PC-3 (cell line): ENCODE measurements around the gene MACROD2. TPM values are rescaled to one million over a fixed set of nuclear protein-coding genes. Genes with fewer than 3 reads are reported as not detected.
A peak's percentile ranks its signal among the peaks of the same experiment; 100 is the strongest.

Experiments
- ATAC-seq: fragments of 200-7000 bp; cut with Tn5 transposase; 2 replicates; pipeline ENCODE4 v1.9.1; 2020; ENCODE audit warnings: mild to moderate bottlenecking, moderate library complexity
- BruUV-seq: library from RNA; stranded (reverse); fragments of 400-500 nt; replicated peaks from 2 replicates; lab custom pipeline; 2021; lab: Mats Ljungman, UMichigan
- CTCF ChIA-PET: fragments of 300-600 bp; sonication (Branson Sonifier 250); formaldehyde crosslinking; loops from one replicate; lab custom pipeline; 2022; ENCODE audit warnings: antibody characterized with exemption; lab: Charles Lee
- POLR2A ChIA-PET: fragments of 300-600 bp; sonication (Branson Sonifier 250); formaldehyde crosslinking; loops from one replicate; lab custom pipeline; 2022; ENCODE audit warnings: antibody characterized with exemption; ENCODE audit not compliant: unreplicated experiment; lab: Charles Lee
- DNase-seq: peaks from one replicate; pipeline ENCODE4 v3.0.0-alpha.2; 2015
- H2AFZ ChIP-seq: fragments of 300-600 bp; sonication (generic); 2 replicates; pipeline ENCODE4 v1.6.0; 2016; ENCODE audit warnings: antibody characterized with exemption, low read length
- H3F3A ChIP-seq: fragments of 300-600 bp; sonication (generic); one replicate; pipeline ENCODE4 v1.6.0; 2017; ENCODE audit warnings: antibody characterized with exemption, low read length, control low read depth, mild to moderate bottlenecking; ENCODE audit not compliant: unreplicated experiment
- H3K27ac ChIP-seq: fragments of 300-600 bp; sonication (generic); 2 replicates; pipeline ENCODE4 v1.5.1; 2016; ENCODE audit warnings: mild to moderate bottlenecking, low read length
- H3K27me3 ChIP-seq: fragments of 300-600 bp; sonication (generic); 2 replicates; pipeline ENCODE4 v1.6.1; 2016; ENCODE audit warnings: low read length, mixed read lengths
- H3K36me3 ChIP-seq: fragments of 300-600 bp; sonication (generic); 2 replicates; pipeline ENCODE4 v1.6.1; 2016; ENCODE audit warnings: low read depth, mixed run types, low read length, mixed read lengths
- H3K4me1 ChIP-seq: fragments of 300-600 bp; sonication (generic); 2 replicates; pipeline ENCODE4 v1.5.1; 2016; ENCODE audit warnings: low read length; ENCODE audit not compliant: insufficient read depth
- H3K4me2 ChIP-seq: fragments of 300-600 bp; sonication (generic); 2 replicates; pipeline ENCODE4 v1.6.0; 2016; ENCODE audit warnings: low read length
- H3K4me3 ChIP-seq: fragments of 300-600 bp; sonication (generic); 2 replicates; pipeline ENCODE4 v1.5.1; 2016; ENCODE audit warnings: mild to moderate bottlenecking, low read length, mixed read lengths
- H3K79me2 ChIP-seq: fragments of 300-600 bp; sonication (generic); 2 replicates; pipeline ENCODE4 v1.6.1; 2017; ENCODE audit warnings: low read length, mixed read lengths
- H3K9ac ChIP-seq: fragments of 300-600 bp; sonication (generic); 2 replicates; pipeline ENCODE4 v1.6.0; 2016; ENCODE audit warnings: mild to moderate bottlenecking, low read length
- H3K9me2 ChIP-seq: fragments of 300-600 bp; sonication (generic); replicated peaks from 2 replicates; pipeline ENCODE4 v1.6.1; 2016; ENCODE audit warnings: mixed run types, low read length, mixed read lengths
- H3K9me3 ChIP-seq: fragments of 300-600 bp; sonication (generic); 2 replicates; pipeline ENCODE4 v1.6.1; 2016; ENCODE audit warnings: low read length, mixed read lengths
- H4K20me1 ChIP-seq: fragments of 300-600 bp; sonication (generic); 2 replicates; pipeline ENCODE4 v1.6.1; 2016; ENCODE audit warnings: low read length, mixed read lengths
- CTCF ChIP-seq: fragments of 300-600 bp; sonication (generic); conservative IDR thresholded peaks from 2 replicates; pipeline ENCODE4 v1.5.1; 2017; ENCODE audit warnings: antibody characterized with exemption, low read depth, mild to moderate bottlenecking, low read length
- EZH2 ChIP-seq: fragments of 300-600 bp; sonication (generic); IDR thresholded peaks from one replicate; pipeline ENCODE4 v1.6.1; 2017; ENCODE audit warnings: antibody characterized with exemption, mild to moderate bottlenecking, low read length; ENCODE audit not compliant: unreplicated experiment
- EZH2phosphoT487 ChIP-seq: fragments of 300-600 bp; sonication (generic); IDR thresholded peaks from 2 replicates; pipeline ENCODE4 v1.6.1; 2018; ENCODE audit warnings: mild to moderate bottlenecking, antibody characterized with exemption, low read length, borderline replicate concordance
- intact Hi-C: fragments of 100-400 bp; cut with micrococcal nuclease; formaldehyde crosslinking; loops from 2 replicates; pipeline ENCODE4 v1.9.0; 2023
- total RNA-seq: library from RNA; depleted of rRNA; stranded (reverse); fragments of >200 nt; gene quantifications from 2 replicates; pipeline ENCODE4 v1.2.3, GENCODE V29; 2014

MACROD2 gene
- total RNA-seq, 1 experiment from 2014 or later: 3.1 TPM

- H3K36me3 ChIP-seq: no peaks in the 10 kb centered on the region
- no peaks in the 10 kb centered on the region for H3F3A ChIP-seq
- intact Hi-C loops: no loop called here
- no peaks in the 10 kb centered on the region for H3K79me2 ChIP-seq
- BruUV-seq: no TSS peak
- no peaks in the 10 kb centered on the region for H4K20me1 ChIP-seq
- DNase-seq (no peak), ATAC-seq (no peak)
- POLR2A ChIA-PET: no interaction called here
- H3K9me3 ChIP-seq: no peaks in the 10 kb centered on the region
- no peak overlapping the region for H3K9ac ChIP-seq
- no peaks in the 10 kb centered on the region for H3K4me1 ChIP-seq
- H3K27me3 ChIP-seq: no peaks in the 10 kb centered on the region
- TF ChIP-seq CTCF: no peak
- no peak for TF ChIP-seq EZH2
- no peak for TF ChIP-seq EZH2phosphoT487
- H3K4me3 ChIP-seq: no peak overlapping the region
- H3K27ac ChIP-seq: no peak overlapping the region
- peaks cover 3% of the 10 kb centered on the region; the same call in 1 of the 2 replicates for H3K9me2 ChIP-seq
- no peak overlapping the region for H2AFZ ChIP-seq
- no peak overlapping the region for H3K4me2 ChIP-seq
- CTCF ChIA-PET: no interaction called here
These were observed 1341.2 kb downstream of the MACROD2 start for GRCh38 chr20:15336536-15336935.

DNA sequence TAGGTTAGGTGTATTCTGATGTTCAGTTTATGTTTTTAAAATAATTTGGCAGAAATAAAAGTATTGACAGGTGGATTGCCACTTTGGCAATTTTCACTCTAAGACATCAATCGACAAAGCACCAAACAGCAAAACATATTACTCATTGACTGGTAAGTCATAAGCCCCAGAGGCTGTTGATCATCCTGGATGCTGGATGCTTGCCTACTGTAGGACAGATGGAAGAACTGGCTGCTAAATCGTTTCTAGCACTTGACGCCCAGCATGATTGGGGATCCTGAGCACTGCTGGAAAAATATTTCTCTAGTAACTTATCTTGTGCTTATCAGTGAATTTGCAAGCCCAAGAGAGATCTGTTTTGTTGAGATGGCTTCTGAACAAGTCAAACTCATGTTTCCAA lies 1343.9 kb downstream of the MACROD2 start:
- no TSS peak for BruUV-seq
- Histone ChIP-seq H4K20me1 (no peaks in the 10 kb centered on the region), H3K9me3 (no peaks in the 10 kb centered on the region), H3F3A (no peaks in the 10 kb centered on the region), H3K27ac (no peak overlapping the region), H3K9me2 (no peaks in the 10 kb centered on the region), H3K36me3 (no peaks in the 10 kb centered on the region), H3K79me2 (no peaks in the 10 kb centered on the region), H3K4me1 (no peaks in the 10 kb centered on the region), H3K9ac (no peak overlapping the region), H2AFZ (no peak overlapping the region), H3K27me3 (no peaks in the 10 kb centered on the region), H3K4me2 (no peak overlapping the region), H3K4me3 (no peak overlapping the region)
- intact Hi-C loops: no loop called here
- ATAC-seq (no peak), DNase-seq (peak; percentile 15)
- CTCF ChIA-PET: no interaction called here
- no peak for TF ChIP-seq EZH2
- TF ChIP-seq CTCF: no peak
- TF ChIP-seq EZH2phosphoT487: no peak
- POLR2A ChIA-PET: no interaction called here

- Histone ChIP-seq H3K9ac (no peak overlapping the region), H3K4me2 (no peak overlapping the region), H3F3A (no peaks in the 10 kb centered on the region), H3K9me3 (no peaks in the 10 kb centered on the region), H3K27me3 (no peaks in the 10 kb centered on the region), H3K27ac (no peak overlapping the region), H3K4me1 (peaks cover 10% of the 10 kb centered on the region), H4K20me1 (no peaks in the 10 kb centered on the region), H3K36me3 (no peaks in the 10 kb centered on the region), H2AFZ (no peak overlapping the region), H3K79me2 (no peaks in the 10 kb centered on the region), H3K9me2 (no peaks in the 10 kb centered on the region), H3K4me3 (no peak overlapping the region)
- ATAC-seq (no peak), DNase-seq (no peak)
- no TSS peak for BruUV-seq
- intact Hi-C loops: no loop called here
- ChIA-PET CTCF (no interaction called here), POLR2A (no interaction called here)
- TF ChIP-seq CTCF (no peak), EZH2phosphoT487 (no peak), EZH2 (no peak)
These were observed 1347.7 kb downstream of the MACROD2 start for GRCh38 chr20:15342991-15343523.
